SU-DHL-6 (cell line): ENCODE data around the gene ARPC5.

Source experiments
- EZH2phosphoT487 ChIP-seq: fragments of 200-600 bp; sonication (generic), shearing (Covaris generic); conservative IDR thresholded peaks from 2 replicates; pipeline ENCODE4 v1.6.1; 2018; ENCODE audit warnings: mild to moderate bottlenecking, antibody characterized with exemption, low read length, moderate library complexity, mixed read lengths
- TF ChIP-seq, protein P1 (sequence below): fragments of 200-600 bp; sonication (generic); IDR thresholded peaks from one replicate; pipeline ENCODE4 v1.5.1; 2017; ENCODE audit warnings: antibody characterized with exemption, mild to moderate bottlenecking, low read length, moderate library complexity; ENCODE audit not compliant: insufficient read depth, poor library complexity, severe bottlenecking

DNA sequence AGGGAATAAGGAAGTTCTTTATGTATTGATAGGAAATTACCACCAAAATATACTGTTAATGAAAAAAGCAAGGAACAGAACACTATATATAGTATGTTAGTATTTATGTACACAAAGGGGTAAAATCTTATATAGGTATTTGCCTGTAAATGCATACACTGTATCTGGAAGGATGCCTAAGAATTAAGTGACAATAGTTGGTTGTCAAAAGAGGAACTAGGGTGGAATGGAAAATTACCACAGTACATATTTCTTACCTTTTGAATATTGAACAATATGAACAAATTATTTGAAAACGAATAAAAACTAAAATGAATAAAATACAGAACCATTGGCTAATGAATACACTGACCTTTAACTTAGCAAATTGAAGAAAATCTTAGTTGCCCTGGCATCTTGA, 13.6 kb downstream of the ARPC5 start:
- TF ChIP-seq, protein P1, sequence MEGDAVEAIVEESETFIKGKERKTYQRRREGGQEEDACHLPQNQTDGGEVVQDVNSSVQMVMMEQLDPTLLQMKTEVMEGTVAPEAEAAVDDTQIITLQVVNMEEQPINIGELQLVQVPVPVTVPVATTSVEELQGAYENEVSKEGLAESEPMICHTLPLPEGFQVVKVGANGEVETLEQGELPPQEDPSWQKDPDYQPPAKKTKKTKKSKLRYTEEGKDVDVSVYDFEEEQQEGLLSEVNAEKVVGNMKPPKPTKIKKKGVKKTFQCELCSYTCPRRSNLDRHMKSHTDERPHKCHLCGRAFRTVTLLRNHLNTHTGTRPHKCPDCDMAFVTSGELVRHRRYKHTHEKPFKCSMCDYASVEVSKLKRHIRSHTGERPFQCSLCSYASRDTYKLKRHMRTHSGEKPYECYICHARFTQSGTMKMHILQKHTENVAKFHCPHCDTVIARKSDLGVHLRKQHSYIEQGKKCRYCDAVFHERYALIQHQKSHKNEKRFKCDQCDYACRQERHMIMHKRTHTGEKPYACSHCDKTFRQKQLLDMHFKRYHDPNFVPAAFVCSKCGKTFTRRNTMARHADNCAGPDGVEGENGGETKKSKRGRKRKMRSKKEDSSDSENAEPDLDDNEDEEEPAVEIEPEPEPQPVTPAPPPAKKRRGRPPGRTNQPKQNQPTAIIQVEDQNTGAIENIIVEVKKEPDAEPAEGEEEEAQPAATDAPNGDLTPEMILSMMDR, result no peak
- TF ChIP-seq EZH2phosphoT487, result no peak
